ELR (cell line): ENCODE measurements around the gene PPP1R17.
A peak's percentile ranks its signal among the peaks of the same experiment; 100 is the strongest.

Experiments
- DNase-seq: peaks from one replicate; pipeline ENCODE4 v3.0.0-alpha.2; 2015; ENCODE audit warnings: low read depth

Gene PPP1R17

DNA sequence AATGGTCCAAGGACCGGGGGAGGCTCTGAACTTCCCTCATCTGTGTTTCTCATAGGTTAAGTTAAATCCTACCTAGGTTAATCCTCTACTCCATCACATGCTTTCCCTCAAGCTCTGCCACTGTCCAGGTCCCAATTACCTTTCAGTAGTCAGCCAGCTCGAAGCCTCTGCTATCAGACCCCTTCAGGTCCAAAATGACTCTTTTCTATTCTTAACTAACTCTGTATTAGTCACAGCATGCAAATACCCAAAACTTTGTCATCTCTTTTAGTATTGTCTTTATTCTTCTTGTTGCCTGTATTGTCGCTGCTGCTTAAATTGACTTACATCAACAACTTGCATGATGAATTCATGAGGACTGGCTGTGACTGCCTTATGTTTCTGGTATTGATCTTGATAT is 15.3 kb downstream of the PPP1R17 start:
- DNase-seq, result no peak

DNA sequence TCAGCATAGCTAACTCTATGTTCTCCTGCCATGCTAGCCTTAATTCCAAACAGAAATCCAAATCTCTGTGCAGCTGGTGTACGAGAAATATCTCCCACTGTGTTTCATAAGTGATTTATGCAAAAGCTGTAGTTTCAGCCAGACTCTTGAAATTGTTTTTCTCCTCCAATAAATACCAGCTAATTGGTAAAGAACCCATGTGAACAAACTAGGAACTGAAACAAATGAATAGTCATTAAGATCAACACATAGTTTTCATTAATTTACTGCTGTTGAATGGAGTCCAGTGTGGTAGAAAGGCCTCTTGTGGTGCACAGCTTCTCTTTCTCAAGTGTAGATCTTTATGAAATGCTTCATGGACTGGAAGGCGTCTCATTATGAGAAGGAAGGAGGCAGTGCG is 18.4 kb downstream of the PPP1R17 start:
- DNase-seq, result no peak

DNA sequence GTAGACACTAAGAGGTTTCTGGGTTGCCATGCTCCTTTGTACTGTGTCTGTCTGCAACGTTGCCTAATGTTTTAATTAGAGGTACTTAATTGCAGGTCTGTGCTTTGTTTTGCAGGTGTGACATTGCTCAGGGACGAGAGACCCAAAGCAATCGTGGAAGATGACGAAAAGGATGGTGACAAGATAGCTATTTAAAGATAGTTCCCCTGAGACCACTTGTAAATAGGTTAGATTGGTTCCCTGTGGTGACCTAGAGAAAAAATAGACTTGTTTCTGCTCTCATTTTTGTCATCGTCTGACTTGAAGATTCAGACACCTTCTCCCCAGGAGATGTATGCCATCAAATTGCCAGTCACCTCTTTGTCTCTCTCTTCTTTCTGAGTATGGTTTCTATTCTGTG is 20.1 kb downstream of the PPP1R17 start:
- no peak for DNase-seq

DNA sequence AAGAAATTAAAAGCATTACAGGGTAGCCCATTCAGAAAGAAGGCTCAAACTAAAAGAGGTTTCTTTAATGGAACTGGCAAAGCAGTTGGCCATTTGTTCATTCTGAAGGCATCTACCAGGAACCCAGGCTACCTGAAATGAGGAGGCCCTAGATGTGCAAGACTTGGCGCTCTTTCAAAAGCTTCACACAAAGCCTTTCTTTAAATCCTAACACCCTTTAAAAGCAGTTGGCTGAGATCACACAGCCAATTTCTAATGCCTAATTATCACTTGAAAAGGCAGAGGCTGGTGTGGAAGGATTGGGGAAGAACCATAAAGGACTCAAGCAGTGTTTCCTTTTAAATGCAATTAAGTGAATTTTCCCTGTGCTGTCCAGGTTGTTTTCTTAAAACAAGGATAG is 23.2 kb downstream of the PPP1R17 start:
- no peak for DNase-seq

DNA sequence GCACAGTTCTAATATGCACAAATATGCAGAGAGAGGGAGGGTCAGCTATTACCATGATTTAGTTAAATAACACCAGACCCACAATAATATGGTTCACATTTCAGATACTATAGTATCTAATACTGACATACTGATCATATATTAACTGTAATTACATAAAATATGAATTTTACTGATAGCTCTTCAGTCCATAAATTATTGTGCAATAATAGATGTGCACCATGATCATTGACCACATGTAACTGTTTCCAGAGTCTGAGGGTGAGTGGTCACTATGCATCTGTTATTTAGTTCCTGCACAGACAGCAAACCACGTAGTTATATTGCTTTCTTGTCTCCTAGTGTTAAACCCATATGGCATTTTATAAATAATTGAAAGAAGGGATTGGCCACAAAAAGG is 29.3 kb downstream of the PPP1R17 start:
- no peak for DNase-seq

DNA sequence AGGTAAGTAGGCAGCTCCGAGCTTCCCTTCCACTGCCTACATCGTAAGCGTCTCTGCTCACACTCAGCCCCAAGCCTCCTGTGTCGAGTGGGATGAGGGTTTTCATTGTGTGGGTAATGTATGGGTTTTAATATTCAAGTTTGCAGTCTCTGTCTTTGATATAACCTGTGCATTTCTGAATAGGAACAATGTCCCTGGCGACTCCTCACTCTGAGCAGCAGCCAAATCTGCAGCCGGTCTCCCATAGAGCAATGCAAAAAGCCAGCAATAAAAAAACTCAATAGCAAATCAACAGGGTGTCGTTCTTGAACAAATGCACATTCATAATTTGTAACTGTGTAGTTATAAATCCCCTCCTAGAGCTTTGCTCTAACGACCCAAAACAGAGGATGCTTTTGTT is 33.4 kb downstream of the PPP1R17 start:
- no peak for DNase-seq

DNA sequence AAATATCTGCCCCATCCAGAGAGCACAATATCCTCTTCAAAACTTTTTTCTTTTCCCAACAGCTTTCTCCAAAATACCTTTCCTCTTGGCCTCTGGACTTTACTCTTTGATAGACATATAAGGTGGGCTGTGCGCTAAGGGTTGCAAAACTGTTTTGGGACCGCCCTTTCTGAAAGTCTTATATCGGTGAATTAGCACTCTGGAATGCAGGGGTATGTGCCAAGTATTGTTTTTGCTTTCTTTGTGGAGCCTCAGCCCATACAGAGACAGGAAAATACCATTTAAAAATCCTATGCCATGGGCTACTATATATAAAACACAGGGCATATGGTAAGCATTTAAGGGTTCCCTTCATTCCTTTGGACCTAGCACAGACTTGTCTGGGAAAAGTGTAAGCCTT is 37.7 kb downstream of the PPP1R17 start:
- no peak for DNase-seq

DNA sequence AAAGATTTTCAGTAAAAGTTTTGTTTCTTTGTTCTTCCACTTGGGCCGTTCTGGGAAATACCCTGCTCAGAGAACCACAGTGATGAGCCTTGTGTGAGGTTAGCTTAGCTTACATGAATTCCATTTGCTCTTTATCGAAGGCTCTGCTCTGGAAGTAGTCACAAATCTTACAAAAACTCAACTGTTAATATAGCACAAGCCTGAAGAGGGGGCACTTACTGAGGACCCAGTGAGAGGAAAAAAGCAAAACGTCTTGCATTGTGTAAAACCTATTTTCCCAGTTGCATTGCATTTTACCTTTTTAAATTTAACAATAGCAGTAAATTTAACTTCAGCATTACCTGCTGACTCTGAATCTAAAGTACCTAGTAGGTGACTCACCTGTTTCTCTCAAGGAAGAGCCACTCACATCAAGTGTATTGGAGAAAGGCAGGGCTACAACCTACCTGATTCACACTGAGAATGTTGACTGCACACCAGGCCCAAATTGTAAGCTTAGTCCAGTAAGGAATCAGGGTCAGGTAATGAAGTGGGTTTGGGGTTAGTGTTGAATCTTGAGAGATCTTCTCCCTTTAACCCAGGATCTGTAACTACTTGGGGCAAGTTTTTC is 42.3 kb downstream of the PPP1R17 start:
- DNase-seq, result no peak

DNA sequence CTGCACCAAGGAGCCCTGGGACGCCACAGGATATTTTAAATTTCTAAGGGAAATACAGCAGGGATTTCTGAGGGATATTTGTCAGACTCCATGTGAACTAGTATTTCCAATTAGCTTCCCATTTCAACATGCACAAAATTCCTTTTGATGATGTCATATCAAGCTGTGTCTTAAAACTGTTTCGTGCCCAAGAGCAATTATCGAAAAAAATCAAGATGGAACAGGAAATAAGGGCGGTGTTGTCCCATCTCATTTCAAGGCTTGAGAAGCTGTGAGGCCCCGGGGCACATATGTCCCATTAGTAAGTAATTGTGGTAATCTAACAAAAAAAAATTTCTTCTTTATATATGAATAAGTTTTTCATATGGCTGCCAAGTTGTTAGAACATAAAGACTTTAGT is 47.4 kb downstream of the PPP1R17 start:
- peak; percentile 48 for DNase-seq

DNA sequence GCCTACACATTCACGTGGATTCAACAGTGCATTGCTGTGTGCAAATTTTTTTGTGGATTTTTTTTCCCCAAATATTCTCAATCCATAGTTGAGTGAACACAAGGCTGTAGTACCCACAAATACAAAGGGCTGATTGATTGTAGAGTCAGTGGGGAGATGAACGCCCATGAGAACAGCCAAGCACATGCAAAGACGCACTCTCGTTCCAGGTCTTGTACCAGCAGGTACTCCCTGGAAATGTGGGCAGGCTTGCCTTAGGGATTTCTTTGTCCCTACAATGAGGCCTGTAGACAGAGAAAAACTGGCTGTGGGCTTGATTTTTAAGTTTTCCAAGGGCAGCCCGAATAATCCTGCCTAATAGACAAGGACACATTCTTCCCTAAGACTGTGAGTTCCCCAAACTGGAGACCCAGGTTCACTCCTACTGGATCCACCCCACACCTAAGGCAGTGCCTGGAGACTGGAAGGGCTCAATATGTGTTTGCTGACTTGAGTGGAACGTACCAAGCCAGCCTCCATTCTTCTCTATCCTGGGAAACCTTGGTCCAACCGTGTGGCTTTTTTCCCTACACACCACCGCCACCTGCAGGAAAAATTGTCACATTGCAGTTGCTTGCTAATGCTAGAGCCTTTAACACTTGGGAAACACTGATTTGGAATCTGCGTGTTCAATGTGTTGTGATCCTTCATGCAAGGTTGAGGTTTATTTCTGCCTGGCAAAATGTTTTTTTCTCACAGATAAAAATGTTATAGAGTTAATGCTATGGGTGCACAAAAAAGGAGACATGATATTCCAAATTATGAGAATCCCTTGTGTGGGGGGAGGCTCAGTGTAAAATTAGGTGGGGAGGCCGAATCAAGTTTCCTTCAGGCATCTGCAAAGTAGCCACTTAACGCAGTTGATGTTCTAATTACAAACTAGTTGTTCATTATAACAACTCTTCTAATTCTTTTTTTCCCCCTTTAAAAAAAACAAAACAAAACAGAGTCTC is 49.3 kb downstream of the PPP1R17 start:
- DNase-seq, result peak; percentile 73

DNA sequence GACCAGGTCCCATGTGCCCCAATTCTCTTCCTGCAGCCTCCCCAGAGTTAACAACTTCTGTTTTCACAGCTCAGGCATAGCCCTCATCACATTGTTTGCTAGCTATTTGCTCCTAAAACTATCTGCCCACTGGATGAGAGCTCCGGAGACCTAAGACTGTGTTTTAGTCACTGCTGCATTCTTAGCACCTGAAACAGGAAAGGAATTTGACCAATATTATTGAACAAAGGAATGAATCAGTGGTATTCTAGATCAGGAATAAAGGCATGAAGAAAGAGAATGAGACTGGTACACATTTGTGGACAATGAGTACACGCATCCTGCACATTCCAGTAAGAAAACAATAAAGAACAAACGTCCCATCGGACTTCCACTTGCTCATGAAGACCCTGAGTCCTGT is 54.8 kb downstream of the PPP1R17 start:
- DNase-seq, result no peak

DNA sequence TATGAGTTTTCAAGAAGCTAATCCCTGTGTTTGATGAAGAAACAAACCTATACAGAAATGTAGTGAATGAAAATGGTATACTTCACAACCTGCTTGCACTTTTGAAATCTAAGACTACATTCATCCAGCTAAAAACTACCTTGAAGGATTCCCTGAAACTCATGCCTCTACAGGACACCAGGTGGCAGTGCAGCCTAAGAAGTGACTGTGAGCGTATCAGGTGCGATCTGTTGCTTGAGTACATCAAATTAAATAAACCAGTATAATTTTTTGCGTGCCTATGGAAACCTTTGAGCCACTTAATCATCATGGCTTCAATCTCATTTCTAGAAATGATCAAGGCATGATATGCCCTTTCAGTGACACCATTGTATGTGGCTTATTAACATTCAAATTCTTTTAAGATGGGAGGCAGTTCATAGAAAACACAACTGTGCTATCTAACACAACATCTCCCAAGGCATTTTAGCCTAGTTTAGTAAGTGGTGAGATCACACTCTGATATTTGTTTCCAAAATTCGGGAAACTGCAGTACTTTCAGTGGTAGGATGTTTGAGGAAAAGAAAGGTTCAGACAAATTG is 57.4 kb downstream of the PPP1R17 start:
- DNase-seq, result peak; percentile 78

DNA sequence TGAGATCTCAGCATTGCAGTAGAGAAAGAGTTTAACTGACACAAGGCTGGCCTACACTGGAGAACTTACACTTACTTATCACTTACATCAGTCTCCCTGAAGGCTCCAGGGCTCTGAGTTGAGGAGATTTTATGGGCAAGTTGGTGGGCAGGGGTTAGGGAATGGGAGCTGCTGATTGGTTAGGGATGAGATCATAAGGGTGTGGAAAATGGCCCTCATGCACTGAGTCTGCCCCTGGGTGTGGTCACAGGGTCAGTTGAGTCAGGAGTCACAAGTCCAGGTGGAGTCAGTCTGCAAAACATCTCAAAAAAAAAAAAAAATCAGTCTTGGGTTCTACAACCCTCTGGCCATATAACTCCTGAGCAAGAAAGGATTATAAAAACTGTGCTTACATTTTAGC is 60.5 kb downstream of the PPP1R17 start:
- peak; percentile 41 for DNase-seq

DNA sequence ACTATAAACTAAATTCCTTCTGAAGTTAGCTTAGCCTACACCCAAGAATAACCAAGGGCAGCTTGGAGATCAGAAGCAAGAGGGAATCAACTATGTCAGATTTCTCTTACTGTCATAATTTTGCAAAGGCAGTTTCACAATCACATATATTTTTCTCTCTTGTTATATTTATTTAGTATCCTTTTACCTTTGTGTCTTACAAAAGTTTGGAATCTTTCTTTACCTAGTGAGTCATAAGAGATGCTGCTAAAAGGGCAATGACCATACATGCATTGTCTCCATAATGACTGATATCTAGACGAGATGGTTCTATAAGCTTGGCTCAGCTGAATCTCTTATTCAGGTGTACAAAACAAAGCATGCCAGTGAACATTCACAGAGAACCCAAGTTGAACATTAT is 61.1 kb downstream of the PPP1R17 start:
- DNase-seq, result no peak

DNA sequence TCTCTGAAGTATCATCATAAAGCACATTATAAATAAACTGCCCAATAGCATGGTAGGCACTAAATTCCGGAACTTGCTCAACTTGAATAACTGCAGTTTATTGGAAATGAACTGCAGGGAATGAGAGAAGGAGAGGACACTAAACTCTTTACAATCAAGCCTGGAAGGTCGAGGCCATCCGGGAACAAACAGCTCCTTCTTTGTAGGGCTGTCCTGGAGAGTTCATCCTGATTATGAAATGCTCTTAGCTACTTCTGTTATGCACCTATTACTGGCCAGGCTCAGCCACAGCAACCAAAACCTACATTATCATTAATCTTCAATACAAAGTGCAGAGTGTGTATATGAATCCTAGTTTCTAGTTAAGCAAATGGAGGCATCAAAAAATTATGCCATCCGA is 64.7 kb downstream of the PPP1R17 start:
- DNase-seq, result no peak
